ENCODE results near the gene CZIB. TPM values are rescaled to one million over a fixed set of nuclear protein-coding genes. Genes with fewer than 3 reads are reported as not detected.

Gene CZIB
- total and polyA plus RNA-seq, 2 of the 13 experiments (the other 11 are each of a cell fraction or from before 2014, with no cell fraction given): 49.2 to 67.0 TPM

- TF ChIP-seq ARNT (IDR thresholded peaks at IDR 0.05) (no peak), UBTF (CRISPR knock-in tag; IDR thresholded peaks at IDR 0.05) (no peak), YEATS2 (CRISPR knock-in tag; IDR thresholded peaks at IDR 0.05; ENCODE audit: borderline replicate concordance) (no peak), AFF4 (CRISPR knock-in tag; IDR thresholded peaks at IDR 0.05) (no peak), DNMT1 (CRISPR knock-in tag; IDR thresholded peaks at IDR 0.05) (no peak), MEIS2 (CRISPR knock-in tag; IDR thresholded peaks at IDR 0.05) (0 out of 2 replicates have a peak, but pooled peaks have one; percentile 35), ZNF530 (CRISPR knock-in tag; IDR thresholded peaks at IDR 0.05; ENCODE audit: low read depth) (no peak), ZNF24 (IDR thresholded peaks at IDR 0.05) (no peak), ZBTB42 (CRISPR knock-in tag; IDR thresholded peaks at IDR 0.05) (no peak), KLF11 (CRISPR knock-in tag; IDR thresholded peaks at IDR 0.05) (no peak), ZNF136 (CRISPR knock-in tag; IDR thresholded peaks at IDR 0.05; ENCODE audit: low read depth) (no peak), MED1 (CRISPR knock-in tag; IDR thresholded peaks at IDR 0.05) (peak; percentile 52), TBX2 (CRISPR knock-in tag; IDR thresholded peaks at IDR 0.05; ENCODE audit: borderline replicate concordance) (no peak; the same call in 1 of the 2 replicates), MXD3 (CRISPR knock-in tag; IDR thresholded peaks at IDR 0.05) (0 out of 2 replicates have a peak, but pooled peaks have one; percentile 56), TAF1 (CRISPR knock-in tag; IDR thresholded peaks at IDR 0.05) (no peak), NONO (IDR thresholded peaks at IDR 0.05) (no peak), NONO (CRISPR knock-in tag; conservative IDR thresholded peaks at IDR 0.05) (no peak), NCOA5 (CRISPR knock-in tag; IDR thresholded peaks at IDR 0.05) (no peak)
- TF ChIP-seq, protein P1, sequence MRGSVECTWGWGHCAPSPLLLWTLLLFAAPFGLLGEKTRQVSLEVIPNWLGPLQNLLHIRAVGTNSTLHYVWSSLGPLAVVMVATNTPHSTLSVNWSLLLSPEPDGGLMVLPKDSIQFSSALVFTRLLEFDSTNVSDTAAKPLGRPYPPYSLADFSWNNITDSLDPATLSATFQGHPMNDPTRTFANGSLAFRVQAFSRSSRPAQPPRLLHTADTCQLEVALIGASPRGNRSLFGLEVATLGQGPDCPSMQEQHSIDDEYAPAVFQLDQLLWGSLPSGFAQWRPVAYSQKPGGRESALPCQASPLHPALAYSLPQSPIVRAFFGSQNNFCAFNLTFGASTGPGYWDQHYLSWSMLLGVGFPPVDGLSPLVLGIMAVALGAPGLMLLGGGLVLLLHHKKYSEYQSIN (CRISPR knock-in tag; IDR thresholded peaks at IDR 0.05; ENCODE audit: borderline replicate concordance): no peak
- TF ChIP-seq, protein P2, sequence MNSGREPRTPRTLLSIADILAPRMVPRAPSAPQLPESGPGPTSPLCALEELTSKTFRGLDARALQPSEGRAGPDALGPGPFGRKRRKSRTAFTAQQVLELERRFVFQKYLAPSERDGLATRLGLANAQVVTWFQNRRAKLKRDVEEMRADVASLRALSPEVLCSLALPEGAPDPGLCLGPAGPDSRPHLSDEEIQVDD (CRISPR knock-in tag; IDR thresholded peaks at IDR 0.05; ENCODE audit: borderline replicate concordance): no peak
- TF ChIP-seq, protein P3, sequence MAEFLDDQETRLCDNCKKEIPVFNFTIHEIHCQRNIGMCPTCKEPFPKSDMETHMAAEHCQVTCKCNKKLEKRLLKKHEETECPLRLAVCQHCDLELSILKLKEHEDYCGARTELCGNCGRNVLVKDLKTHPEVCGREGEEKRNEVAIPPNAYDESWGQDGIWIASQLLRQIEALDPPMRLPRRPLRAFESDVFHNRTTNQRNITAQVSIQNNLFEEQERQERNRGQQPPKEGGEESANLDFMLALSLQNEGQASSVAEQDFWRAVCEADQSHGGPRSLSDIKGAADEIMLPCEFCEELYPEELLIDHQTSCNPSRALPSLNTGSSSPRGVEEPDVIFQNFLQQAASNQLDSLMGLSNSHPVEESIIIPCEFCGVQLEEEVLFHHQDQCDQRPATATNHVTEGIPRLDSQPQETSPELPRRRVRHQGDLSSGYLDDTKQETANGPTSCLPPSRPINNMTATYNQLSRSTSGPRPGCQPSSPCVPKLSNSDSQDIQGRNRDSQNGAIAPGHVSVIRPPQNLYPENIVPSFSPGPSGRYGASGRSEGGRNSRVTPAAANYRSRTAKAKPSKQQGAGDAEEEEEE (CRISPR knock-in tag; IDR thresholded peaks at IDR 0.05; ENCODE audit: borderline replicate concordance): no peak
Measured at GRCh38 chr1:53176452-53177208, 43.8 kb downstream of the CZIB start (continued).

Measured in HepG2 (cell line).